Femur (tissue), 1 donor: ENCODE results near the gene KDM1A.
A peak's percentile ranks its signal among the peaks of the same experiment; 100 is the strongest.

Experiments
- DNase-seq: peaks from one replicate; pipeline ENCODE4 v3.0.0-alpha.2; 2017

KDM1A gene

GRCh38 chr1:23018661-23019093 is 591 bp upstream of the KDM1A start:
- peak; percentile 27 for DNase-seq

GRCh38 chr1:23019863-23020625 is 776 bp downstream of the KDM1A start:
- peak; percentile 62 for DNase-seq

- DNase-seq: no peak
Measured at GRCh38 chr1:23020706-23021405, 1.6 kb downstream of the KDM1A start.

GRCh38 chr1:23021834-23022233 is 2.6 kb downstream of the KDM1A start:
- DNase-seq: no peak

- no peak for DNase-seq
Measured at GRCh38 chr1:23023174-23023845, 4.0 kb downstream of the KDM1A start.

- no peak for DNase-seq
Measured at GRCh38 chr1:23026568-23026967, 7.3 kb downstream of the KDM1A start.

- no peak for DNase-seq
Measured at GRCh38 chr1:23027352-23027907, 8.2 kb downstream of the KDM1A start.

- no peak for DNase-seq
Measured at GRCh38 chr1:23029337-23029736, 10.1 kb downstream of the KDM1A start.

- DNase-seq: no peak
Measured at GRCh38 chr1:23035823-23036452, 16.7 kb downstream of the KDM1A start.

GRCh38 chr1:23037081-23037740 is 17.9 kb downstream of the KDM1A start:
- DNase-seq: no peak

- DNase-seq: no peak
Measured at GRCh38 chr1:23039308-23039826, 20.1 kb downstream of the KDM1A start.

GRCh38 chr1:23040509-23040908 is 21.2 kb downstream of the KDM1A start:
- DNase-seq: no peak

- DNase-seq: no peak
Measured at GRCh38 chr1:23044035-23044434, 24.8 kb downstream of the KDM1A start.

GRCh38 chr1:23050201-23050600 is 30.9 kb downstream of the KDM1A start:
- no peak for DNase-seq

- DNase-seq: no peak
Measured at GRCh38 chr1:23051290-23051909, 32.1 kb downstream of the KDM1A start.

GRCh38 chr1:23057301-23057700 is 38.0 kb downstream of the KDM1A start:
- DNase-seq: no peak

GRCh38 chr1:23062271-23062670 is 43.0 kb downstream of the KDM1A start:
- DNase-seq: no peak

GRCh38 chr1:23065385-23065784 is 46.1 kb downstream of the KDM1A start:
- no peak for DNase-seq

GRCh38 chr1:23066075-23066474 is 46.8 kb downstream of the KDM1A start:
- DNase-seq: no peak

- DNase-seq: no peak
Measured at GRCh38 chr1:23069149-23069548, 49.9 kb downstream of the KDM1A start.

GRCh38 chr1:23069675-23070074 is 50.4 kb downstream of the KDM1A start:
- DNase-seq: no peak

- DNase-seq: no peak
Measured at GRCh38 chr1:23074012-23074411, 54.7 kb downstream of the KDM1A start.
